ENCODE data around the gene BMPR1A. TPM values are rescaled to one million over a fixed set of nuclear protein-coding genes. Genes with fewer than 3 reads are reported as not detected.

The BMPR1A gene
- total and polyA plus RNA-seq, 2 of the 13 experiments (the other 11 are each of a cell fraction or from before 2014, with no cell fraction given): 17.8 to 44.2 TPM

DNA sequence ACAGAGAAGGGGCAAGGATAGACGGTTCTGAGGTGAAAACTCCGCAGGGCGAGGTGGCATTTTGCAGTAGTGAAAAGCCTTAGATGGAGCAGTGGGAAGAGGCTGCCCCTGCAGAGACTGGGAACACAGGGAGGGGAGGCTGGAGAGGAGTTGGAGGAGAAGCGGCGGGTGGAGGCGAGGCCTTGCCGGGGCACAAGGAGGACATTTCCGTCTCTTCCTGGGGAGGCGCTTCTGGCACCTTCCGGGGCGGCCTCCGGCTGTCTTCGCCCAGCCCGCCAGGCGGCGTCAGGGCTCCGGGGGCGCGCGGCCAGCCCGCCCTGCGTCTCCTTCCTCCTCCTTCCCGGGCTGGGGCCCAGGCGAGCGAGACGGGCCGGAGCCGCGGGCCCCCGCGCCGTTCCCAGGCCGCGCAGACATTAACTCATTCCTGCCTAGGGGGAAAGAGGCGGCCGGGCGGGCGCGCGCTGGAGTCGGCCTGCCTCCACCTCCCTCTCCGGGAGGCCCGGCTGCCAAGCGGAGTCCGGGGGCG, 45.4 kb upstream of the BMPR1A start (continued):
- TF ChIP-seq, protein P1, sequence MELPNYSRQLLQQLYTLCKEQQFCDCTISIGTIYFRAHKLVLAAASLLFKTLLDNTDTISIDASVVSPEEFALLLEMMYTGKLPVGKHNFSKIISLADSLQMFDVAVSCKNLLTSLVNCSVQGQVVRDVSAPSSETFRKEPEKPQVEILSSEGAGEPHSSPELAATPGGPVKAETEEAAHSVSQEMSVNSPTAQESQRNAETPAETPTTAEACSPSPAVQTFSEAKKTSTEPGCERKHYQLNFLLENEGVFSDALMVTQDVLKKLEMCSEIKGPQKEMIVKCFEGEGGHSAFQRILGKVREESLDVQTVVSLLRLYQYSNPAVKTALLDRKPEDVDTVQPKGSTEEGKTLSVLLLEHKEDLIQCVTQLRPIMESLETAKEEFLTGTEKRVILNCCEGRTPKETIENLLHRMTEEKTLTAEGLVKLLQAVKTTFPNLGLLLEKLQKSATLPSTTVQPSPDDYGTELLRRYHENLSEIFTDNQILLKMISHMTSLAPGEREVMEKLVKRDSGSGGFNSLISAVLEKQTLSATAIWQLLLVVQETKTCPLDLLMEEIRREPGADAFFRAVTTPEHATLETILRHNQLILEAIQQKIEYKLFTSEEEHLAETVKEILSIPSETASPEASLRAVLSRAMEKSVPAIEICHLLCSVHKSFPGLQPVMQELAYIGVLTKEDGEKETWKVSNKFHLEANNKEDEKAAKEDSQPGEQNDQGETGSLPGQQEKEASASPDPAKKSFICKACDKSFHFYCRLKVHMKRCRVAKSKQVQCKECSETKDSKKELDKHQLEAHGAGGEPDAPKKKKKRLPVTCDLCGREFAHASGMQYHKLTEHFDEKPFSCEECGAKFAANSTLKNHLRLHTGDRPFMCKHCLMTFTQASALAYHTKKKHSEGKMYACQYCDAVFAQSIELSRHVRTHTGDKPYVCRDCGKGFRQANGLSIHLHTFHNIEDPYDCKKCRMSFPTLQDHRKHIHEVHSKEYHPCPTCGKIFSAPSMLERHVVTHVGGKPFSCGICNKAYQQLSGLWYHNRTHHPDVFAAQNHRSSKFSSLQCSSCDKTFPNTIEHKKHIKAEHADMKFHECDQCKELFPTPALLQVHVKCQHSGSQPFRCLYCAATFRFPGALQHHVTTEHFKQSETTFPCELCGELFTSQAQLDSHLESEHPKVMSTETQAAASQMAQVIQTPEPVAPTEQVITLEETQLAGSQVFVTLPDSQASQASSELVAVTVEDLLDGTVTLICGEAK (IDR thresholded peaks at IDR 0.05): no peak
- TF ChIP-seq, protein P1 (CRISPR knock-in tag; IDR thresholded peaks at IDR 0.05): 0 out of 2 replicates have a peak, but pooled peaks have one; percentile 22
- no peak for TF ChIP-seq ZNF572 (CRISPR knock-in tag; IDR thresholded peaks at IDR 0.05)
- no peak for TF ChIP-seq PAX8 (CRISPR knock-in tag; IDR thresholded peaks at IDR 0.05; ENCODE audit: borderline replicate concordance)
- TF ChIP-seq KDM2A (CRISPR knock-in tag; IDR thresholded peaks at IDR 0.05; ENCODE audit: borderline replicate concordance, low read depth): peak; percentile 87
- TF ChIP-seq DR1 (CRISPR knock-in tag; IDR thresholded peaks at IDR 0.05): 0 out of 2 replicates have a peak, but pooled peaks have one; percentile 32
- TF ChIP-seq SMYD3 (CRISPR knock-in tag; IDR thresholded peaks at IDR 0.05): no peak
- TF ChIP-seq, protein P2, sequence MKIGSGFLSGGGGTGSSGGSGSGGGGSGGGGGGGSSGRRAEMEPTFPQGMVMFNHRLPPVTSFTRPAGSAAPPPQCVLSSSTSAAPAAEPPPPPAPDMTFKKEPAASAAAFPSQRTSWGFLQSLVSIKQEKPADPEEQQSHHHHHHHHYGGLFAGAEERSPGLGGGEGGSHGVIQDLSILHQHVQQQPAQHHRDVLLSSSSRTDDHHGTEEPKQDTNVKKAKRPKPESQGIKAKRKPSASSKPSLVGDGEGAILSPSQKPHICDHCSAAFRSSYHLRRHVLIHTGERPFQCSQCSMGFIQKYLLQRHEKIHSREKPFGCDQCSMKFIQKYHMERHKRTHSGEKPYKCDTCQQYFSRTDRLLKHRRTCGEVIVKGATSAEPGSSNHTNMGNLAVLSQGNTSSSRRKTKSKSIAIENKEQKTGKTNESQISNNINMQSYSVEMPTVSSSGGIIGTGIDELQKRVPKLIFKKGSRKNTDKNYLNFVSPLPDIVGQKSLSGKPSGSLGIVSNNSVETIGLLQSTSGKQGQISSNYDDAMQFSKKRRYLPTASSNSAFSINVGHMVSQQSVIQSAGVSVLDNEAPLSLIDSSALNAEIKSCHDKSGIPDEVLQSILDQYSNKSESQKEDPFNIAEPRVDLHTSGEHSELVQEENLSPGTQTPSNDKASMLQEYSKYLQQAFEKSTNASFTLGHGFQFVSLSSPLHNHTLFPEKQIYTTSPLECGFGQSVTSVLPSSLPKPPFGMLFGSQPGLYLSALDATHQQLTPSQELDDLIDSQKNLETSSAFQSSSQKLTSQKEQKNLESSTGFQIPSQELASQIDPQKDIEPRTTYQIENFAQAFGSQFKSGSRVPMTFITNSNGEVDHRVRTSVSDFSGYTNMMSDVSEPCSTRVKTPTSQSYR (CRISPR knock-in tag; IDR thresholded peaks at IDR 0.05; ENCODE audit: borderline replicate concordance): no peak
- TF ChIP-seq, protein P3, sequence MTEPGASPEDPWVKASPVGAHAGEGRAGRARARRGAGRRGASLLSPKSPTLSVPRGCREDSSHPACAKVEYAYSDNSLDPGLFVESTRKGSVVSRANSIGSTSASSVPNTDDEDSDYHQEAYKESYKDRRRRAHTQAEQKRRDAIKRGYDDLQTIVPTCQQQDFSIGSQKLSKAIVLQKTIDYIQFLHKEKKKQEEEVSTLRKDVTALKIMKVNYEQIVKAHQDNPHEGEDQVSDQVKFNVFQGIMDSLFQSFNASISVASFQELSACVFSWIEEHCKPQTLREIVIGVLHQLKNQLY (CRISPR knock-in tag; IDR thresholded peaks at IDR 0.05): no peak
- TF ChIP-seq RBFOX2 (IDR thresholded peaks at IDR 0.05; ENCODE audit: low read depth, low read length): peak; percentile 75
- TF ChIP-seq, protein P4, sequence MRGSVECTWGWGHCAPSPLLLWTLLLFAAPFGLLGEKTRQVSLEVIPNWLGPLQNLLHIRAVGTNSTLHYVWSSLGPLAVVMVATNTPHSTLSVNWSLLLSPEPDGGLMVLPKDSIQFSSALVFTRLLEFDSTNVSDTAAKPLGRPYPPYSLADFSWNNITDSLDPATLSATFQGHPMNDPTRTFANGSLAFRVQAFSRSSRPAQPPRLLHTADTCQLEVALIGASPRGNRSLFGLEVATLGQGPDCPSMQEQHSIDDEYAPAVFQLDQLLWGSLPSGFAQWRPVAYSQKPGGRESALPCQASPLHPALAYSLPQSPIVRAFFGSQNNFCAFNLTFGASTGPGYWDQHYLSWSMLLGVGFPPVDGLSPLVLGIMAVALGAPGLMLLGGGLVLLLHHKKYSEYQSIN (CRISPR knock-in tag; IDR thresholded peaks at IDR 0.05; ENCODE audit: borderline replicate concordance): no peak
- TF ChIP-seq, protein P5, sequence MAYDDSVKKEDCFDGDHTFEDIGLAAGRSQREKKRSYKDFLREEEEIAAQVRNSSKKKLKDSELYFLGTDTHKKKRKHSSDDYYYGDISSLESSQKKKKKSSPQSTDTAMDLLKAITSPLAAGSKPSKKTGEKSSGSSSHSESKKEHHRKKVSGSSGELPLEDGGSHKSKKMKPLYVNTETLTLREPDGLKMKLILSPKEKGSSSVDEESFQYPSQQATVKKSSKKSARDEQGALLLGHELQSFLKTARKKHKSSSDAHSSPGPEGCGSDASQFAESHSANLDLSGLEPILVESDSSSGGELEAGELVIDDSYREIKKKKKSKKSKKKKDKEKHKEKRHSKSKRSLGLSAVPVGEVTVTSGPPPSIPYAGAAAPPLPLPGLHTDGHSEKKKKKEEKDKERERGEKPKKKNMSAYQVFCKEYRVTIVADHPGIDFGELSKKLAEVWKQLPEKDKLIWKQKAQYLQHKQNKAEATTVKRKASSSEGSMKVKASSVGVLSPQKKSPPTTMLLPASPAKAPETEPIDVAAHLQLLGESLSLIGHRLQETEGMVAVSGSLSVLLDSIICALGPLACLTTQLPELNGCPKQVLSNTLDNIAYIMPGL (CRISPR knock-in tag; IDR thresholded peaks at IDR 0.05; ENCODE audit: borderline replicate concordance in 1 of 2, low read depth in 1 of 2): peak; percentile 95 to 96
- TF ChIP-seq ZNF510 (CRISPR knock-in tag; IDR thresholded peaks at IDR 0.05; ENCODE audit: low read depth): no peak

Data from HepG2 (cell line).